Spleen (tissue), 7 donors: ENCODE results near the gene WASF2.

Experiments used
- POLR2AphosphoS5 ChIP-seq, 3 donors: sonication (generic); formaldehyde crosslinking; IDR thresholded peaks; one replicate each; pipeline ENCODE4 v1.5.1; 2017; ENCODE audit warnings: antibody characterized with exemption in 3 of 3
- TF ChIP-seq, protein P1 (sequence below), 11 experiments: fragments of 200-600 bp in 7 of 11; fragments of 450-650 bp in 4 of 11; sonication (generic) in 4 of 11; IDR thresholded peaks in 8 of 11; conservative IDR thresholded peaks in 3 of 11; 1 replicate in 7 of 11; 2 replicates in 4 of 11; pipeline versions ENCODE4 v1.4.0 to v1.8.0; 2016 to 2021; ENCODE audit warnings: antibody characterized with exemption in 11 of 11, inconsistent platforms in 4 of 11, mild to moderate bottlenecking in 1 of 11
- donor health status: DM: no; HTN: no; CAD: no; lungs with moderate emphysema.
- donor health status: DM: no; HTN: no; CAD: no.
- donor health status: DM: no; HTN: no; CAD: no.

DNA sequence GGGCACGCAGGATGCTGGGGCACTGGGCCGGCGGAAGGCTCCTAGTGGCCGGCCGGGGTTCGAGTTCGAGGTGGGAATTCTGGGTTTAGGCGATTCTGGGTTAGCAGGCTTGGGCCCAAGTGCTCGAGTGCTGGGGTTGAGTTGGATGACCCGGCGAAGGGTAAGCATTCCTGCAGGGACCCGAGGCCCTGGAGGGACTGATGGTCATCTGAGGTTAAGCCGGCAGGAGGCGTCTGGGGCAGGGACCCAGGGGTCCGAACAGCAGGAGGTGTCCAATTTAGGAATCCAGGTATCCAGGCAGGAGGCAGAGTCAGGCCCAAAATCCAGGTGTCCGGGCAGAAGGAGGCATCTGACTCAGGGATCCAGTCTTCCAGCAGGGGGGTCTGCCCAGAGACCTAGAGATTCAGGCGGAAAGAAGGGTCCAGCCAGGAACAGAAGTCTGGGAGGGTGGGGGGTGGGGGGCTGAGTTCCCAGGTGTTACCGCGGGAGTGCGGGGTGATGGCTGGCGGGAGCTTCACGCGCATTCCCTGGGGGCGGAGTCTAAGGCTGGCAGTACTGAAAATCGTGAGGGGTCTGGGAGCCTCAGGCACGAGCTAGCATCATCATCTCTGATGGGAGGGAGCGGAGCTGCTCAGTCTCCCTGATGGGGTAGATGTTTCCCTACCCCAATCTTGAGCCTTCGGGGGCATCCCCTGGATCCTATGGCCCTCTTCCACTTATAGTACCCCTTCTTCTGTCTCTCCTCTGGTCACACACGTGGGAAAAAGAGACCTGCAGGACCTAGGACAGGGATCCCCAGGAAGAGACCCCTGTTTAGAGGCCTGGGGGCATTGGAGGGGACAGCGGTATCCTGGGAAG is 97.0 kb downstream of the WASF2 start:
- TF ChIP-seq, protein P1, sequence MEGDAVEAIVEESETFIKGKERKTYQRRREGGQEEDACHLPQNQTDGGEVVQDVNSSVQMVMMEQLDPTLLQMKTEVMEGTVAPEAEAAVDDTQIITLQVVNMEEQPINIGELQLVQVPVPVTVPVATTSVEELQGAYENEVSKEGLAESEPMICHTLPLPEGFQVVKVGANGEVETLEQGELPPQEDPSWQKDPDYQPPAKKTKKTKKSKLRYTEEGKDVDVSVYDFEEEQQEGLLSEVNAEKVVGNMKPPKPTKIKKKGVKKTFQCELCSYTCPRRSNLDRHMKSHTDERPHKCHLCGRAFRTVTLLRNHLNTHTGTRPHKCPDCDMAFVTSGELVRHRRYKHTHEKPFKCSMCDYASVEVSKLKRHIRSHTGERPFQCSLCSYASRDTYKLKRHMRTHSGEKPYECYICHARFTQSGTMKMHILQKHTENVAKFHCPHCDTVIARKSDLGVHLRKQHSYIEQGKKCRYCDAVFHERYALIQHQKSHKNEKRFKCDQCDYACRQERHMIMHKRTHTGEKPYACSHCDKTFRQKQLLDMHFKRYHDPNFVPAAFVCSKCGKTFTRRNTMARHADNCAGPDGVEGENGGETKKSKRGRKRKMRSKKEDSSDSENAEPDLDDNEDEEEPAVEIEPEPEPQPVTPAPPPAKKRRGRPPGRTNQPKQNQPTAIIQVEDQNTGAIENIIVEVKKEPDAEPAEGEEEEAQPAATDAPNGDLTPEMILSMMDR (IDR thresholded peaks at IDR 0.05 in 8 of 11, conservative IDR thresholded peaks at IDR 0.05 in 3 of 11) = no peak
- TF ChIP-seq POLR2AphosphoS5 (IDR thresholded peaks at IDR 0.05) = no peak
